Activated CD8-positive, alpha-beta memory T cell treated with anti-CD3 and anti-CD28 coated beads for 4 hours (primary cell): ENCODE measurements around the gene STEAP3.

ENCODE experiments used
- DNase-seq, 2 donors: peaks; one replicate each; pipeline ENCODE4 v3.0.0-alpha.2; 2020; ENCODE audit warnings: low read depth in 2 of 2

STEAP3 gene, protein sequence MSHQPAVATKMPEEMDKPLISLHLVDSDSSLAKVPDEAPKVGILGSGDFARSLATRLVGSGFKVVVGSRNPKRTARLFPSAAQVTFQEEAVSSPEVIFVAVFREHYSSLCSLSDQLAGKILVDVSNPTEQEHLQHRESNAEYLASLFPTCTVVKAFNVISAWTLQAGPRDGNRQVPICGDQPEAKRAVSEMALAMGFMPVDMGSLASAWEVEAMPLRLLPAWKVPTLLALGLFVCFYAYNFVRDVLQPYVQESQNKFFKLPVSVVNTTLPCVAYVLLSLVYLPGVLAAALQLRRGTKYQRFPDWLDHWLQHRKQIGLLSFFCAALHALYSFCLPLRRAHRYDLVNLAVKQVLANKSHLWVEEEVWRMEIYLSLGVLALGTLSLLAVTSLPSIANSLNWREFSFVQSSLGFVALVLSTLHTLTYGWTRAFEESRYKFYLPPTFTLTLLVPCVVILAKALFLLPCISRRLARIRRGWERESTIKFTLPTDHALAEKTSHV

DNA sequence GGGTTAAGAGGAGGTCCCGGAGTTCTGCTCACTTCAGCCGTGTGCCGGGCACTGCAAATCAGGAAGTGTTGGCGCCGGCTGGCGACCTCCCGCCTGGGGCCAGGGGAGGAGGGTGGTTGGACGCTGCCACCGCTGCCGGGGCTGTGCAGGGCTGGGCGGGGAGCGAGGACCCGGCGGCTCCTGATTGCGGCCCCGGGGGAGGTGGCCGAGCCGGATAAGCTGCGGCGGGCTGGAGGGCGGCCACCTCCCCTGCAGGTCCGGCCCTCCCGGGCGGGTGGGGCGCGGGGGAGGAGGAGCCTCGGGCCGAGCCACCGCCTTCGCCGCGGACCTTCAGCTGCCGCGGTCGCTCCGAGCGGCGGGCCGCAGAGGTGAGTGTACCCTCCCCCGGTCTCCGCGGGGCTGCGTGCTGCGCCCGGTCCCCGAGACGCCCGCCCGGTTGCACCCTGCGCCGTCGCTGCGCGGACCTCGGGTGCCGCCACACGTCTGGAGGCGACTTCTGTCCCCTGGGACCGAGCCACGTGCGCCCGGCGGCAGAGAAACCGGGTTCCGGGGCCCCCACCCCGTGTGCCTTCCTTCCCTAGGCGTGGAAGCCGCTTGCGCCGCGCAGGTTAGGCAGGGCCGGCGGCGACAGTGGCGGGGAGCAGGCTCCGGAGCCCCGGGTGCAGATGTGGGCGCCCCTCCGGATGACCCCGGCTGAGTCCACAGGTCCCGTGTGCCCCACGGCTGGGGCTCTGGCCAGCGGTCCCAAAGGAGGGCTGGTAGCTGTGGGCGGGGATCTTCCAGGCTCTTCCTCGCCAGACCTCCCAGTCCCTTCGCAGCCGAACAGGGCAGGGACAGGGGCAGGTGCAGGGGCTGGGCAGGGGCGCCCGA lies at the start of gene STEAP3:
STEAP3 (plus strand) TSS at position 314 of the 870 bp plus-strand sequence. CDS start 7,179 bp downstream, outside the sequence.
- DNase-seq = no peak

DNA sequence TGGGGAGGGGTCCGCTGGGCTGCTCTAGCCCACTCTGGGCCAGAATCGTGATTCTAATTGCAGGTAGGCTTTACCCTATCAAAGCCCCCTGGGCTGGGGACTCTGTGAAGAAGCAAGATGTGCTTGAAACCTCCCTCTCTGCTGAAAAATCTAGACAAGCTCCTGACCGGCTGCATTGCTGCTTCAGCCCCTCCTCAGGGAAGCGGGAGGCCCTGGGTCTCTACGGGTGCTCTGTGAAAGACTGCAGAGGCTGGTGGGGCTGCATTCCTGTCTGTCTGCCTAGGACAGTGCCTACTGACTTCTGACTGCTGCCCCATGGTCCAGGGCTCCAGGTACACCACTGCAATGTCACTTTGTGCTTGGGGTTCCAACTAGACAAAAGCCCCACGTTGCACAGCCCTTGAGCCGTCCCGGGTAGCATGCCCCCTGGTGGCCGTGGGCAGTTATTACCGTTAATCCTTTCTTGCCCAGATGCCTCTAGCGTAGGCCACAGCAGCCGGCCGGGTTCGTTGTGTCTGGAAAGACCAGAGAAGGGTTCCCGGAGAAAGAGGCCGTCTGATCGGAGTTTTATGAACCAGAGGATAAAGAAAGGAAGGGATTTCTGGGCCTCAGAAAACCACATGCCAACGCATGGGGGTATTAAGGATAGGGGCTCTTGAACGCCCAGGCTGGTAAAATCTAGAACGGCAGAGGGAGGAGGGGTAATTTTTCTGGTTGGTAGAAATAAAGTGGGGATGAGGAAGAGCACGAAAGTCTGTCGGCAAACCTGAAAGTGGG lies 49.2 kb upstream of the STEAP3 start:
- DNase-seq = peak in 1 of 2 donors; percentile 30

DNA sequence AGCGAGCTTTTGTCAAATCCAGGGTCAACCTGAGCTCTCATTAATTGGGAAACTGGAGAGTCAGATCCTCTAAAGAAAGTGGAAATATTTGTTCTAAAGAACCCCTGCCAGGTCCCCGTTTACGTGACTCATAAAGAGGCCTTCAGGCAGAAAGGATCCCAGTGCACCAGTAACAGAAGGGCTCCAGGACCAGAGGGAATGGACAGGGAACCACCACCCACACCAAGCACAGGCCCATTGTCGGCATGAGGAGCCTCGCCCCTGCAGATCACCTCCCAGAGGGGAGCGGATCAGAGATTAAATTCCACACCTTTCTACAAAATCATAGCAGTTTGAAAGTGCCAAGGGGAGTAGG lies 48.7 kb upstream of the STEAP3 start:
- no peak for DNase-seq

DNA sequence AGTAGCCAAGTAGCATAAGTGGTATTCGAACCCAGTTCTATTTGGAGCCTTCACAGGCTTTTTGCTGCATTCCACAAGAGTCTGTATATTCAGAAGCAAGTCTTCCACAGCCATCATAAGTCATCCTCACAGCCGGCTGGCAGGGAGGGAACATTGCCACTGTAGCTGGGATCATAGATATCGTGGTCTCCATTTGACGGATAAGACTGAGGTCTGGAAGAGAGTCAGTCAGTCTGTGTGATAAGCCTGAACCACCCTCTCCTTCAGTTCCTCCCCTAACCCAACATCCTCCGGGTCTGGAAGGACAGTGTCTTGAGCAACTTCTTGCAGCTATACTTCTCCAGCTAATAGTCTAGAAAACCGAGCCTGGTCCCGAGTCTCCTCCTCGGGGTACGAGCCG lies 48.1 kb upstream of the STEAP3 start:
- DNase-seq = no peak

DNA sequence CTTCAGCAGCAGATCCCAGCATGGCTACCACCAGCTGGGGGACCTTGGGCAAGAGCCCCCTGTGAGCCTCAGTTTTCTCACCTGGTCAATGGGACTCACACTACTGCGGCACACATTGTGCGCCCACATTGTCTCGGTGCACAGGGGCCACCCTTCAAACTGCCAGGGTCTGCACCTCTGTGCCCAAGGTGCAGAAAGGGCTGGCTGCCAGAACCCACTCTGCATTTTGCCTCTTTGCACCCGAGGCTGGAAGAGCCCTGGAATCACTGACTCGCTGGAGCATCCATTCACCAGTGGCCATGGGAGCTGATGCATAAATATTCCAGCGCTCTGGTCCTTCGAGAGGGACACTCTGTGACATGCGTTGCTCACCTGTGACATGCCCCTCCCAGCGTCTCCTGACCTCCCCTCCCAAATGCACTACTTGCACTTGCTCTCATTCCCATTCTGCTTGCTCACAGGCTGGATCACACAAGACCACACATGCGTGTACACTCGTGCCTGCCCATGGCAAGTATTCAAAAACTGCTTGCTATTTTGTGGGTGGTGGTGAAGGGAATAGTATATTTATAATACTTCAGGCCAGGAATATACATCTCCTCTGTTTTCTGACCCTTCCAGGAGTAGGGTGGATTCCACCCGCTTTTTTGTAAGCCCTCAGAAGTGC lies 46.3 kb upstream of the STEAP3 start:
- DNase-seq = no peak

DNA sequence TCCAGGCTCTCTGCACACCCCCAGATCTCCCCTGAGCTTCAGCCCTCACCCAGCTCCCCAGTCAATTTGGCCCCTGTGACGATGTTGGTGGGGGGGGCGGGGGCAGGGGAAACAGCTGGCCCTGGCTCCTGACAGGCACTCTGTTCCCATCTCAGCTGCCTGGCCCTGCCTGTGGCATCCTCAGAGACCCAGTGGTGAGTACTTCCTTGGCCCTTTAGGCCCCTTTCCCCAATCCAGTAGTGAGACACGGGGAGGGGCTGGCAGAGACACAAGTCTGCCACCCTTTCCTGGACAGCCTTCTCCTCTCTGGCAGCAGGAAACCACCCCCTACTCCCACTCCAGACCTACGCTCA lies 45.8 kb upstream of the STEAP3 start:
- DNase-seq = no peak

DNA sequence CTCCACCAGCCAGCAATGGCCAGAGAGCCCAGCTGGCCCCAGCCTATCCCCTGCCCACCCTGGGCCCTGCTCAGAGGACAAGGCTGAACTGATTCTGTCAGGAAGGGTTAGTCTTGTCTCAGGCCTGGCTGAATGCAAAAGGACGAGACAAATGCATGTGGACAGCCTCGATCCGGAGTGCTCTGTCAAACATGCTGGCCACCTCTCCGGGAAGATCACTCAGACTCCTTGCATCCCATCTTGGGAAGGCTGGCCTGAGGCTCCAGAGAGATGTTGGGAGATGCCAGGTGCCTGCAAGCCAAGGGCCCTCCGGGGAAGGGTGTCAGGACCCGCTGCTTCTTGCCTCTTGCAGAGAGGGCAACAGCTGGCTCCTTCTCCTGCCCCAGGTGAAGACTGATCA lies 44.9 kb upstream of the STEAP3 start:
- no peak for DNase-seq

DNA sequence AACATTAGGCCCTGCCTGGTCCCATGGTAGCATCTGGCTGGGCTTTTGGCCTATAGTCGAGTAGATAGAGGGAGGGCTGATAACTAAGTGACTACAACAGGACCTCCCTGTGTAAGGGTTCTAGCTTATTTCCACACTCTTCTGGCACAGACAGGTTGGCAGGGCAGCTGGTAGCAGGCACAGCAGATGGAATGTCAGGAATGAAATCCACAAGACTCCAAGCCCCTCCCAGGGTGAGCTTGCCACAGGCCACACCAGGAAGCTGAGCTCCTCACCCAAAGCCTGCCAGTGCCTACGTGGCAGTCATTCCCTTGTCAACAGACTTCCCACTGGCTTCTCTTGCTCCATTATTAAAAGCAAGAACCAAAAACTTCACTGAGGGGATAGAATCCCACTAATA lies 44.4 kb upstream of the STEAP3 start:
- no peak for DNase-seq

DNA sequence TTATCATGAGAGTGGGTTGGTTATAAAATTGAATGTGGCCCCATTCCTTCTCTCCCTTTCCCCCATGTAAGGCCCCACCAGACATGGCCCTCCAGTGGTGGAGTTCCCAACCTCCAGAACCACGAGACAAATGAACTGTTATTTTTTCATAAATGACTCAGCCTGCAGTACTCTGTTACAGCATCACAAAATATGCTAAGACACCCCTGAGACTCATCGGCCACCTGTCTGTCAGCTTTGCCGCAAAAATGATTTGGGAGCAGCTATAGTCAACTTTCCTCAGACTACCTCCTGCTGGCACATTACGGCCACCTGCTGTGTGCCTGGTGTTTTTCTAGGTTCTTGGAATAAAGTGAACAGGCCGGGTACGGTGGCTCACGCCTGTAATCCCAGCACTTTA lies 43.6 kb upstream of the STEAP3 start:
- no peak for DNase-seq

DNA sequence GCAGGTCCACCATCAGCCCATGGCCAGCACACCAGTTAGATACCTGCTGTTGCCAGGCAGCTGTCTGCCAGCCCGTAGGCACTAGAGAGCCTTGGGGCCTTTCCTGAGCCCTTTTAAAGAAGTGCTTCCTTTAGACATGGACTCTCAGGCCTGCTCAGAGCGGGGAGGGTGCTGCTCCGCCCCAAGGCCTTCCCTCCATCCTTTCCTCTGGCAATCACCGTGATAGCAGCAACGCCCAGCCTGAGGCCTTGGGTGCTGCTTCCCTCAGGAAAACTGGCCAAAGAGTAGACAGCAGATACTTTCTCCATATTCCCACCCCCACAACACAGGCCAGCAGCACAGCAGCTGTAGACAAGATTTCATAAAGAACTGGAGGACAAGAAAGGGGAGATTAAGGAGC lies 42.7 kb upstream of the STEAP3 start:
- DNase-seq = no peak

DNA sequence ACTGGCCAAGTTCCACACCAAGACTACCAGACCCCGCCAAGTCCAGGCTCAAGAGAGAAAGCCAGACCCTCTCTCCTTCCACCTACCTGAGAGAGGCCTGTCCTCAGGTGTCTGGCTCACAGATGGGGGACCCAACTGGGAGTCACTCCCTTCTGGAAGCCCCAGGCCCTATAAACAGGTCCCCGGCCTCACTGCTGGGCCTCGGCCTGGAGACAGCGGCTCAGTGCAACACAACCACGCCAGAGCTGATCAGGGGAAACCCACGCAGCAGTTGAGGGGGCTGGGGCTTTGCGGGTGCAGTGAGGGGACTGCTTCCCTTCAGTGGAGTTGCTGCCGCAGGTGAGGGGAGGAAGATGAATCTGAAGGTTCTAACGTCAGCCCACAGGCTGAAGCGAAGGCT lies 42.2 kb upstream of the STEAP3 start:
- DNase-seq = no peak

DNA sequence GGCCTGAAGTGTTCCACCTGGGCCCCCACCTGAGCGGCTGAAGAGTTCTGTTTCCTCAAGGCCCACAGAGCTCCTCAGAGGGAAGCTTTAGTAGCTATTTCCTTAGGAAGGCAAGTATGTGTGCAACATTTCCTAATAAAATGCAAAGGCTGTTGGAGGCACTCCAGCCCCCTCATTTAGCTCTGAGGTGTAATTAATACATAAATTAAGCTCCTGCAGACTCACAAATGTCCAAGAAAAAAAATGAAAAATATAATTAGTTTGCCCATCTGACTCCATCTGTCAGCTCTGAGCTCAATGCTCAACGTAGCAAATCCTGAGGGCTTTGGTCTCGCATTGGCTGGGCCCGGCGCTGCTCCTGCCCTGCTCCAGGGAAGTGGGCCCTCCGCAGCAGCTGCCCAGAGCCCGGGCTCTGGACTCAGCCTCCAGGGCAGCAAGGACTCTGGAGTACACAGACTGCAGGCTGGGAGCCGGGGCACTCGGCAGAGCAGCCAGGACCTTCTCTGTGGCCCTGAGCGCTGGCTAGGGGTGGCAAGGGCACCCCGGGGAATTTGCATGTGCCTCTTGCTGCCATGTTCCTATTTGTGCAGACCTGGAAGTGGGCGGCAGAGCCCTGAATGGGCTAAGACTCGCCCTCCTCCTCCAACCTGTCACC lies 41.7 kb upstream of the STEAP3 start:
- no peak for DNase-seq

DNA sequence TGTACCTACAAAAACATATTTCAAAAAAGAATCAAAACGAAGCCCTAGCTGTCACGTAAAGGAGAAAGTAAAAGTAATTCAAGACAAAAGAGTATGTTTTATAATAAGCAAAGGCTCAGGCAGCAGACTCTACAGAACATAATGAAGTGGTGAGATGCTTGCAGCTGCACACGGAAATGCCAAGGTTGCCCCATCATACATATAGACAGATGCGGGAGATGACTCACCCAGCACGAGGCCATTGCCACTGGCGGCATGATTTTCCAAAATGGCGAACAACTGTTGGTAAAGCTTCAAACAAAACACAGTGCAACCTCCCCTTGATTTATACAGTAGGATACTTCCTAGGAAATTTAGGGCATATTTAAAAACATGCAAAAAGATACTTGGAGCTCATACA lies 39.1 kb upstream of the STEAP3 start:
- no peak for DNase-seq

DNA sequence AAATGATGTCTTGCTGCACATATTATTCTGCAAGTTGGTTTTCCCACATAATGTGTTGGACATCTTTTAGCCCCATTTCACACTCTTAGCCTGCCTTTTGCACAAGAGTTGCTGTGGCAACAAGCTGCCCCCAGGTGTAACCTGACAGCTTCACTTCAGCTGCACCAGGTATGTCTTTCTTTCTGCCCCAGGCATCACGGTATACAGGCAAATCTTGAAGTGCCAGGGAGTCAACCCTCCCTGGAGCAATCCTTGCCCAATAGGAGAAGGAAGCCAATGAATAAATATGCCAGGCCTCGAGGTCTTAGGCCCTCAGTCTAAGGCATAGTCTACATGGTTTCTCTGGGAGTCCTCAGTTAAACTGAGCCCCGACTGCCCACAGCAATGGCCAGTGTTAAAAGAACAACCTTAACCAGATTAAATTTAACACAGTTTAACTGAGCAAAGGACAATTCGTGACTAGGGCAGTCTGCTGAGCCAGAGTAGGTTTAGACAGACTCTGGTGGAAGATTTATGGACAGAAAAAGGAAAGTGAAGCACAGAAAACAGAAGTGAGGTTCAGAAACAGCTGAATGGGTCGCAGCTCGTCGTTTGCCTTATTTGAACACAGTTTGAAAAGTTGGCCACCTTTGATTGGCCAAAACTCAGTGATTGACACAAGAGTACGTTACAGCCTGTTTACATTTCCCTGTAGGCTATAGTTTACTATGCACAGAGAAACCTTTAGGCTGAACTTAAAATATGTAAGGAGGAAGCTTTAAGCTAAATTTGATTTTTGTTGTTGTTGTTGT lies 33.1 kb upstream of the STEAP3 start:
- no peak for DNase-seq

DNA sequence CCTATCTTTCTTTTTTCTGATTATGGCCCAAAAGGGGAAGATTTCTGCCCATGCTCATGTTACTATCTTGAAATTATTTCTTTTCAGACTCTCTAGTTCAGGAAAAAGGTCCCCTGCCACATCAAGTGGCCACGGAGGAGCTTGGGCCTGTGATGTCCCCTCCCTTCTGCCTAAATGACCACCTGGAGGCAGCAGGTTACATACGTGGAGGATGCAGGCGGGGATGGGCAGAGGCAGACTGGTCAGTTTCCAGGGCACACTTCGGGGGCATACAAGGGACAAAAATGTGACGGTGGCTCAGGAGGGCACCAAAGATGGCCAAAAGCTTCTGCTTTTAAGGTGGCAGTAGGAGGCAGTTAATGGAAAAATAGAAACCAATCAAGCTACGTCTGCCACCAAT lies 30.7 kb upstream of the STEAP3 start:
- no peak for DNase-seq

DNA sequence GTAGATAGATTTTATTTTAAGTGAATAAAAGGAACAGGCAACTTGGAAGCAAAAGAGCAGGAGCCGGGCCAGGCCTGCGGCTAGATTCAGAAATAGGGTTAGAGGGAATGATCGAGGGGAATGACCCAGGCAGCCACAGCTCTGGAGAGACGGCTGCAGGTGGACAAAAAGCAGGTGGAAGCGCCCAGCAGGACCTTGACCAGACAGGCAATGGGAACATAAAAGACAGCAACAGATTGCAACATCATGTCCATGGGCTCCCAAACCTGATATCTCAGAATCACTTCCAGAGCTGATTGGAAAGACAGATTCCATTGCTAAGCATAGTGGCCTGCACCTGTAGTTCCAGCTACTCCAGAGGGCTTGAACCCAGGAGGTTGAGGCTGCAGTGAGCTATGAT lies 28.6 kb upstream of the STEAP3 start:
- DNase-seq = no peak

DNA sequence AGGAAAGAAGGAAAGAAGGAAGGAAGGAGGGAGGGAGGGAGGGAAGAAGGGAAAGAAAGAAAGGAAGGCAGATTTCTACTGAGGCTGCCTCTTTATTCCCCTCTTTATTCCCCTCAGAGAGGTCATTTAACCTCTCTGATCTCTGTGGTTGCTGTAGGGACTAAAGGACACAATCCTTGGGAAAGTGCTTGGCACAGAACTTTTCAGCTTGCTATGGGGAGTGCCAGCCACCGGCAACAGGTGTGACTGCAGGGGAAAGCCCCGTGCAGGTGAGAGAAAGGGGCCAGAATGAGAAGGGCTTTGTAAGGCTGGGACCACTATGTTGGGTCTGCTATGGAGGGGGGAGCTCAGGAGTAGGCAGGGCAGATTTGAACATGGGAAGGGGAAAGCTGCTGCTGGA lies 27.7 kb upstream of the STEAP3 start:
- no peak for DNase-seq

DNA sequence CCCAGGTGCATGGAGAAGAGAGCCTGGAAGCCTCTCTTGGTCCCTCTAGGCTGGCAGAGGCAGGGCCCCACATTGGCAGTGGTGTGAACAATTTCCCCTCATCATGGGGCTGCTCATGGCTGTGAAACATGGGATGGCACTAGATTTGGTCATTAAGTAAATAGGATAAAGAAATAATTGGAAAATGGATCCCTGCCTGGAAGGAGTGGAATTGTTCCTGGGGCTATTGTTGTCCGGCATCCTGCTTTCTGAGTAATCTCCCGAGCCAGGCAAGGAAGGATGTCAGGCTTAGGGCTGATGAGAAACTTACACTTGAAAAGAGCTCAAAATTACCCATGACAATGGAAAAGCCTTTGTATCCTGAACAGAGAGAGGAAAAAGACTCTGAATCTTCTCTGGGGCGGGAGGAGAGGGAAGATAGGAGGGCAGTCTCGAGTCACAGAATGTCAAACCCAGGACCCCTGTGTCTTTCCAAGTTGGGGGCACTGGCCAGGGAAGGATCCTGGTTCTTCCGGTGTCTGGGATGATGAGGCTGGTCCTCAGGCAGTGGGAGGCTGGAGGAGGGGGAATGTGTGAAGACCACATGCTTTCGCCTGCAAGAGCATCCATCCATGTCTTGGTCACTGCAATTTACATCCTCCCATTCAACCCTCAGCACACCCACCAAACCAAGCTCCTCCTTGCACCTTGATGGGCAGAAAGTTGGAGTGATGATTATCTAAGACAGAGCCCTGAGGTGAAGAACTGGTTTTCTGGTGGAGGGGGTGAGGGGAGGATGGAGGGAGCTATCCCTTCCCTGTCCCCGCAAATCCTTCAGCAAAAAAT lies 27.1 kb upstream of the STEAP3 start:
- DNase-seq = no peak

DNA sequence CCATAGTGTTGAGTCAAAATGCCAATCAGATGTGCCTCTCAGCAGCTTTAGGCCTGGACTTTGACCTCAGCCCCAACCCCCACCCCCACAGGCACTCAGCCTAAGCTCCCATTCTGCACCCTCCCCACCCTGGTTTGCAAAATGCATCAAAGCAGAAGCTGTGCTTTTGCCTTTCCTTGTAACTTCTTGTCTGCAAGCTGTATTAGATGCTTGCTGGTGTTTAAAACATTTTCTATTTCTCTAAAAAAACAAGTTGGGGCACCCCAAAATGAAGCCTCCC lies 26.6 kb upstream of the STEAP3 start:
- no peak for DNase-seq
